HG03457 (cell line): Measurements from ENCODE around the gene METTL16.
A peak's percentile ranks its signal among the peaks of the same experiment; 100 is the strongest.

ENCODE experiments used
- ATAC-seq: cut with Tn5 transposase; IDR thresholded peaks from one replicate; pipeline ENCODE4 v1.9.1; 2021; ENCODE audit warnings: moderate number of reproducible peaks; ENCODE audit not compliant: unreplicated experiment

METTL16 gene

DNA sequence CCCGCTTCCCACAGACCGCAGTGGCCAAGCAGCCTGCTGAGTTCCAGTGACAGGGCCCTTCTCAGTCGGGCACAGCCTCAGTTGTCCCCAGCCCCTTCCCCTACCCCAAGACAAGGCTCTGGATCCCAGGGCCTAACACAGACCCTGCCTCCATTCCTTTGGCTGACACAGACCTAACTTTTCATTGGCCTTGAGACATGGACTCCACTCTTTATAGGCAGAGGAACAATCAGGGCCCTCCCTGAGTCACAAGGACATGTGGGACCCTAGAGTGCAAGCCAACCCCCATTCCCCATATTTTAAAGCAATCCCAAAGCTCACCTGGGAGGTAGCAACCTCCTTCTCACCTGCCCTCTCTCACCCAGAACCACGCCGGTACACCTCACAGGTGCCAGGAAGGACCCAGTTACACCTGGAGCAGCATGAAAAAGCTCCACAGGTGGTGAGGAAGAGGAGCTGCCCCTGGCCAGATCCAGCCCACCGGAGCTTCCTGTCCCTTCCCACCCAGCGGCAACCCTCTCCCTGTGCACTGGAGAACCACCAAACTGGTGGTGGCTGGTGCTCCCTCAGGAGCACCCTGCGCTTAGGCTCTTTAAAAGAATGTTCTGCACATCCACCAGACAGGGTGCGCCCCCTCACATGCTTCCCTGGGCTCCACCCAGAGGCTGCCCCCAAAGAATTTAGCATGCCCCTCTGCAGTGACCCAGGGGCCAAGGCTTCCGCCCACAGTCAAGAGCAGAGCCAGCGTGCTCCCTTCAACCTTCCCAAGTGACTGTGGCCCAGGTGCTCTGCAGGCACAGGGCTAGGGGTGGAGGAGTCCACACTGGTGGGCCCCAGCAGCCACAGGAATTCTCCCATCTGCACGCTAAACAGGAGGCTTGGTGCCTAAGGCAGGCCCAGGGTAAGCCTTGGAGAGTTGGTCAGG lies 114.2 kb downstream of the METTL16 start:
- ATAC-seq, result no peak

DNA sequence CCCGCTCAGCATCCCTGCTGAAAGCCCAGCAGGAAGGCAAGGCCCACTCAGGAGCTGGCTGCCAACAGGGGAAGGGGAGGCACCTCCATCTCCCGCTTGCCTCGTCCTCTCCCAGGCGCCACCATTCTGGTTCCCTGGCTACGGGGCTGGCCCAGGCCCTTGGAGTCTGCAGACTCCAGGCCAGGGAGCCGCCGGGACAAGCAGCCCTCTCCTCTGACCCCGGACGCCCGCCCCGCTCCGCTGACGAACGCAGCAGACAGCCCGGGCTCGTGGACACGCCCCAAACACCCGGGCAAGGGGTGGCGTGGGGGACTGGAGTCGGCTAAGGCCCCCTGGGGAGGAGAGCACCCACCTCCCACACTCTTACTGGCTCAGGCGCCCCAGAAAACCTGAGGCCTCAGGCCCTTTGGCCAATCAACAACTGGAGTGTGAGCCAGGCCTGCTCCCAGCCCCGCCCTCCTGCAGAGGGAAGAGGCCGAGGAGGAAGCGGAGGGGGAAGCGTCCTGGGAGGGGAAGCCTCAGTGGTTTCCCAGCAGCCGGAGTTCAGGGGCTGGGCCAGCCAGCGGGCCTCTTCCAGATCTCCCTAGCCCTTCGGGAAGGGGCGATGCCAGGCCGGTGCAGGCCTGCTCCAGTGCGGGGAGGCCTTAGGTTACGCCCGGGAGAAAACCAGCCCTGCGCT lies 115.0 kb downstream of the METTL16 start:
- ATAC-seq, result no peak

DNA sequence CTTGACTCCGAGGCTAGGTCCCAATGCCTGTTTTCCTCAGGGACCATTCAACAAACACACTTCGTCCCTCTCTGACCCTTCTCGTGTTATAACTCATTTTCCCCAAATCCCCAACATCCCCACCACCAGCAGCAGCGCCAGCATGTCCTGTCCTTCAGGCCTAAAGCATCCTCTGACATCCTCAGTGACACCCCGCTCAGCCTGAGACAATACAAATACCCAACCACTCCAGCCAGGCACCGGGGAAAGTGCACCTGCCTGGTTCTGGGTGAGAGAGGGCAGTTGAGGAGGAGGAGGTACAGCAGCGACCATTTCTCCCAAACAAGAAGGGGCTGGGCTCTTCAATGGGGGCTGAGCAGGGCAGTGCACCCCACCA lies 115.5 kb downstream of the METTL16 start:
- ATAC-seq, result no peak

DNA sequence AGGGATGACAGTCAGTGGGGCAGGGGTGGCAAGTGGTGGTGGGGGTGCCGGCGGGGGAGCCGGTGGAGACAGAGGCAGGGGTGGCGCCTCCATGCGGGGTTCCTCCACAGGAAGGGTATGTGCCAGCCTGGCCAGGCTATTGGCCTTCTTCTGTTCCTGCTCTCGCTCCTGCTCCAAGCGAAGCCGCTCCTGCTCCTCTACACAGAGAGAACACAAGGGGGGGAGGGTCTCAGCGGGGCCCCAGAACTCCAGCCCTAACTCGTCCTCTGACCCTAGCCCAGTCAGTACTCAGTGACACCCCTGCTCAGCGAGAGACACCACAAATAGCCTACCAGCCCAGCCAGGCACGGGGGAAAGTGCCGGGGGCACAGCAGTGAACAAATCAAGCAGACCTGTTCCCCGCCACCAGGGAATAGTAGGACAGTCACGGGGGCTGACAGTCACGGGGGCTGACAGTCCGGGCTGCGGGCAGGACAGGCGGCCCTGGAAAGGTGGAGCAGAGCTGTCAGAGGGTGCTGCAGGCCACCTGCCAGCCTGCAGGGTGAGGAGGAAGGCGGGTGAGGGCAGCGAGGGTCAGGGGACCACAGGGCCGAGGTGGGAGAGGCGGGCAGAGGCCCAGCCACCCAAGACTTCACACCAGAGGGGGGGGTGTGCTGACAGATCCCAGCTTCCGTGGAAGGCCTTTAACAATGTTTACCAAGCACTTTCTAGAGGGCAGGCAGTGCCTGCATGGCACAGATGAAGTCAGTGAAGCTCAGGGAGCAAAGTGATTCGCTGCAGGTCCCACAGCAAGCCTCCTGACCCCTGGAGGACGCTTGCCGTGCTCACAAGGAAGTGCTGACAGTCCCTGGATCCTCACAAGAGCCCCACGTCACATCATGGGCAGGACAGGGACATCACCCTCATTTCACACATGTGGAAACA lies 116.2 kb downstream of the METTL16 start:
- no peak for ATAC-seq

DNA sequence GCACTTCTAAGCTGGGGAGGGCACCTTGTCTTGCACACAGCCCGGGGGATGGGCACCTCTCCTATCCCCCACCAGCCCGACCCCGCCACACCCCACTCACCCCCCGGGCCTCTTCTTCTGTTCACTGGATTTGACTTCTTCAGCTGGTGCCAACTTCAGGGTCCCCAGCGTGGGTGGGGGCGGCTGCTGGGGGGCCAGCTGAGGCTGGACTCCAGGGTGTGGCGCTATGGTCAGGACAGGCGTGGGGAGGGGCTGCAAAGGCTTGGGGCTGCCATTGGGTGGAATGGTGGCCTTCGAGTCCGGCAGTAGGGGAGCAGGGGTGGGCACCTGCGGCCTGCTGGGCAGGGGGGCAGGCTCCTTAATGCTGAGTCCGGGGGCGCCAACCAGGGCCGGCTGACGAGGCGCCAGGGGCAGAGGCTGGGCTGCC lies 116.9 kb downstream of the METTL16 start:
- ATAC-seq, result no peak

DNA sequence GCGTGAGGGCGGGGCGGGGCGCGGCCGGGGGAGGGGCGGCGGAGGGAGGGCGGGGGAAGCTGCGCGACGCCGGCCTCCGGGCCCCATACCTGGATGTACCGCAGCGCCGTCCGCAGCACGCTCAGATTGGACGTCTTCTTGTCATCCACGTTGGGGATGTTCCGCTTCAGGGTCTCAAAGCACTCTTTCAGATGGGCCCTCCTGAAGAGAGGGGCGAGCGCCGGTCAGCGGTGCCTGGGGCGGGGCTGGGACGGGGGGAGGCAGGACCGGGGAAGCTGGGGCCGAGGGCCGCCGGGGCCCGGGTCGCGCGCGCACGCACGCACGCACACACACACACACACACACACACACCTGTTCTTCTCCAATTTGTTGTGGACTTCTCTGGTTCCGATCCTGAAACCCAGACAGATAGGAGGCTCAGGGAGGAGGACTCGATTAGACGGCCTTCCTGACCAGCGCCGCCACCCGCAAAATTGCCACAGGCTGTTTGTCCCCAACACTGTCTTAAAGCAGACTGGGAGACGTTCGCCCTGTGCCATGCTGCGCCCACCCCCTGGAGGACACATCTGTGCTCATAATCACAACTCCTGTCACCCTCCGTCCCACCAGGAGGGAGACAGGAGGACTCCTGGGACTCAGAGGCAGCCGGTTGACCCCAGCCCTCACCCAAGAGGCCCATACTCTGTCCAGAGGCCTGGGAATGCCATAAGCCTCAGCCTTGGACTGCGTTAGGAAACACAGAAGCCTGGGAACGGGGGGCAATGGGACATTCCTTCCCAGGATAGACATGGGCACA lies 117.5 kb downstream of the METTL16 start:
- no peak for ATAC-seq

DNA sequence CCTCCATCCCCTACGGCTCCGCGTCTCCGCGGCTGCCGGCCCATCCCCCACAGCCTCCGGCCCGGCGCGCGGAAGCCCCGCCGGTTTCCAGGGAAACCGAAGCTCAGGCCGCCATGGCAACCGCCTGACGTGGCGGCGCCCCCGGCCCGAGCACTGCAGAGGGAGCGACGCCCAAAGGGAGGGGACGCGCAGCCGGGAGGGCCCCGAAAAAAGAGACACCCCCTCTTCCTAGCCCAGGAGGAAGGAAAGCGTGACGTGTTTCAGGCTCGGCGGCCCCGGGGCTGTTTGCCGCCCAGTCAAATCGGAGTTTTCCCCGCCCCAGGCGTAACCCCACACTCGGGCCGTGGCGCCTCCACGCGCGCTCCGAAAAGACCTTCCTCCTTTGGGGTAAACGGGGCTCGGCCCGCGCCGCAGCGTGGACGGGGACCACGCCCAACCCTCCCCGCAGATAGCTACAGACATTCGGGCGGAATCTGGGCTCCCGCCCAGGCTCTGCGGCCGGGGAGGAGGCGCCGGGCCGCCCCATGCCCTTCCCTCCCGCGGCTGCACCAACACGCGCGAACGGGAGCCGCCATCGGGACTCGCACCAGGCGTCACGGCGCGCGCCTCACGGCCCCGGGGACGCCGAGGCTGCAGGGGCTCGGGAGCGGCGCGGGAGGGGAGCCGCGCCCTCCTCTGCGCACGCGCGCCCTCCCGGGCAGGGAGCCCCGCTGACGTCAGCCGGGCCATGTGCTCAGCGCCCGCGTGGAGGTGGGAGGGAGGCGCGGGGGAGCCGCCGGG lies 118.3 kb downstream of the METTL16 start:
- peak; percentile 28 for ATAC-seq

DNA sequence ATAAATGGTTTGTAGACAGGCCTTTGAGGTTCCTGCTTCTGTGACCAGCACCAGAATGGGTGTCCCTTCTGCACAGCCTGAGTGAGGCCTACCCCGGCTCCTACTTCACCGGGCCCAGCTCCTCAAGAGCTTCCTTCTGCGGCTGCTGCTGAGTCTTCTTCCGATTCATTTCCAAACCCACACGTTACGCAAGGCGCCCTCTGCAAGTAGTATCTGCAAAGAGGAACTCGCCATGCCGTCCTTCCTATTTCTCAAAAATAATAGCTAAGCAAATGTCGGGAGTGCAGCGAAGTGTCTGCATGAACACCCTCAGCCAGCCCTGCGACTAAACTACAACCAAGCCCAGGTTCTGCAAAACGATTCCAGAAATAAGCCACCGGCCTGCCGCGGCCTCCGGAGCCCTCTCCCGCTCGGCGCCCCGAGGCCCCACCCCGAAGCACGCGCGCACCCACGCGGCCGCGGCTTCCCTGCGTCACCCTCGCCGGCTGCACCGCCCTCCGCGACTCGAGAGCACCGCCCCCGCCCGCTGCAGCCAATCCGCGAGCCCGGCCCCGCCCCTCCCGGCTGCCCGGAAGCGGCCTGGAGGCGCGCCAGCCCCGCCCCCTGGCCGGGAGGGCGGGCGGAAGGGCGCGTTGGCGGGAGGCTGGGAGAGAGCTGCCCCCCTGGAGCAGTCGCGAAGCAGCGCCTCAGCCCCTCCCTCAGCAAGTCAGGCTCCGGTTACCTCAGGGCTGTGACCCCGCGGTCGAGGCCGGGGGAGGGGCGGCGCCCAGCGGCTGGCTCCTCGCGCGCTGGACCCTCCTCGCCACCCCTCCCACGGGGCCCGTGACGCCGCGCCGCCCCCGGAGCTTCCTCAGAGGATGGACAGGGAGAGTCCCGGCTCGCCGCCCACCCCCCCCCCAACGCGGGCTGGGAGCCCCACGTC lies 119.2 kb downstream of the METTL16 start:
- peak; percentile 33 for ATAC-seq

DNA sequence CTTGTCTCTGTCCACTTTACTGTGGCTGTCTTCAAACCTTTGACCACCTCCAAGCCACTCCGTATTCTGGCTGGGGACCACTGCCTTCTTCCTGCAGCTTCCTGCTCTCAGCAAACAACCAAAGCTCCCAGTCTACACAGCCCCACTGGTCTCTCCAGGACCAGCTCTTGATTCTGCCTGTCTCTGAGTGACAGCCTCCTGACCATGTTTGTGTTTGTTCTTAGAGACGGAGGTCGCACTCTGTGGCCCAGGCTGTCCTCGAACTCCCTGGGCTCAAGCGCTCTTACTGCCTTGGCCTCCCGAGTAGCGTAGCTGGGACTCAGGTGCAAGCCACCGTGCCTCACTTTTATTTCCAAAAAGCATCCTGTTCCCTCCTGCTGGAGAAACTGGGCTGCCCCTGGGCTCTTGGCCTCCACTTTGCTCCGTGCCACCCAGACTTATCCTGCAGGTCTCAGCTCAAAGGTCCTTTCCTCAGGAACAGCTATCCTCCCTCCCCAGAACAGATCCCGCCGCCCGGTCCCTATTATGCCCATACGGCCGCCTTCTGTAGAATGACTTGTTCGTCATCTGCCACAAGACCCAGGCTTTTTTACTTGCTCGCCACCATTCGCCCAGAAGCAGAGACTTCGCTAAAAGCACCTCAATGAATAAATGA lies 120.0 kb downstream of the METTL16 start:
- no peak for ATAC-seq

DNA sequence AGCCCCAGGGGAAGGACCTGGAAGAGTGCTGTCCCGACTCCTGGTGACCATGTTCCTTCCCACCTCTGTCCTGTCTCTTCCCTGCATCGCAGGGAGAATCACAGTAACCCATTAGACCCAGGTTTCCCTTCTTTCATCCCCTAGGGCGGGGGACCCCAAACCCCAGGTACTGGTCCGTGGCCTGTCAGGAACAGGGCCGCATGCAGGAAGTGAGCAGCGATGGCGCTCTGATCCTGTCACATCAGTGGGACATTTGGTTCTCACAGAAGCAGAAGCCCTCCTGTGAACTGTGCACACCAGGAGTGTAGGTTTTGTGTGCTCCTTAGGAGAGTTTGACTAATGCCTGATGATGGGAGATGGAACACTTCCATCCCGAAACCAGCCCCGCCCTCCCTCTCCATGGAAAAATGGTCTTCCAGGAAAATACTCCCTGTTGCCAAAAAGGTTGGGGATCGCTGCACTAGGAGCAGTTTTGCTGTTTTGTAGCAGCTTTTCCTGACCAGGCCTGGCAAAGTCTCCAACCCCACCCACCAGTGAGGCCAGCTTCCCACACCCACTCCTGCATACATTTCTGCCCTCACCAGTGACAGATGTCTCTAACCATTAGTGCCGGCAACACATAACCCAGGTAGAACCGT lies 121.4 kb downstream of the METTL16 start:
- ATAC-seq, result no peak

DNA sequence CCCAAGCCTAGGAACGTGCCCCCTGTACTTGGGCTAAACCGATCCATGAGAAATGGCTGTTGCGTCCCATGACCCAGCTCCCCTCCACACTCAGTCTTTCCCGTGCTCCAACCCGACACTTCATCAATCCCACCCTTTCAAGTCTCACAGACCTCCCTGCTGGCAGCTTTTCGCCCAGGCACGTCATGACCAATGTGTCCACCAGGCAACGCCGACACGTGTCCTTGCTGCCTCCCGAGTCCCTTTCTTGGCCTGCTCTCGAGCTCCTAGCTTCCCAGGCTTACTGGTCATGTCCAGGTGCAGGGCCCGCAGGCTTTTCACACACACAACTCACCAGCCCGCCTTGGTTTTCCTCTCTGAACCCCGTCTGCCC lies 123.0 kb downstream of the METTL16 start:
- ATAC-seq, result no peak

DNA sequence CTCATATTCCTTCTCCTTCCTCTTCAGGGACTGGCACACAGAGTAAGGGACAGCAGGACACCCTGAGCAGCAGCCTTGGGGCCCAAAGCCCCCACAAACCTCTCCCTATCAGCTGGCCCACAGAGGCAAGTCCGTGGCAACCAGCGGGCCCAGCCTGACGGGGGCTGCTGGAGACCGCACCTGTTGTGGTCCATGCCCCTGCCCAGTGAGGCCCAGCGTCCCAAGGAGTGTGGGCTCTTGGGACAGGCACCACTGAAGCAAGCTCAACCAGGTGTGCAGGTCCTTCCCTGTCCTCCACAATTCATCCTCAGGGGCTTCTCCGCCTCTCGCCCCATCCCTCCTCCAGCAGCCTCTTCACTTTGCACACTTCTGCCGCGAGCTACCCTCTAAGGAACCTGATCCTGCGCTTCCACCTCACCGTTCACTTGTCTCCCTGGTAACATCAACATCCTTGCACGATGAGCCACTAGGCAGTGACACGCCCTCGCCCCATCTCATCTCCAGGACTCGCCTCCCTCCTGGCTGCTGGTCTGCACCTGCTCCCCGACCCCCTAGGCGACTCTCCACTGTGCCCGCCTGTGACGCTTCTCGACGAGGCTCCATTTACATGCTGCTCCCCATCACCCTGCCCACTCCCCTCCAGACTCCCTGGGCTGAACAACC lies 123.5 kb downstream of the METTL16 start:
- ATAC-seq, result no peak

DNA sequence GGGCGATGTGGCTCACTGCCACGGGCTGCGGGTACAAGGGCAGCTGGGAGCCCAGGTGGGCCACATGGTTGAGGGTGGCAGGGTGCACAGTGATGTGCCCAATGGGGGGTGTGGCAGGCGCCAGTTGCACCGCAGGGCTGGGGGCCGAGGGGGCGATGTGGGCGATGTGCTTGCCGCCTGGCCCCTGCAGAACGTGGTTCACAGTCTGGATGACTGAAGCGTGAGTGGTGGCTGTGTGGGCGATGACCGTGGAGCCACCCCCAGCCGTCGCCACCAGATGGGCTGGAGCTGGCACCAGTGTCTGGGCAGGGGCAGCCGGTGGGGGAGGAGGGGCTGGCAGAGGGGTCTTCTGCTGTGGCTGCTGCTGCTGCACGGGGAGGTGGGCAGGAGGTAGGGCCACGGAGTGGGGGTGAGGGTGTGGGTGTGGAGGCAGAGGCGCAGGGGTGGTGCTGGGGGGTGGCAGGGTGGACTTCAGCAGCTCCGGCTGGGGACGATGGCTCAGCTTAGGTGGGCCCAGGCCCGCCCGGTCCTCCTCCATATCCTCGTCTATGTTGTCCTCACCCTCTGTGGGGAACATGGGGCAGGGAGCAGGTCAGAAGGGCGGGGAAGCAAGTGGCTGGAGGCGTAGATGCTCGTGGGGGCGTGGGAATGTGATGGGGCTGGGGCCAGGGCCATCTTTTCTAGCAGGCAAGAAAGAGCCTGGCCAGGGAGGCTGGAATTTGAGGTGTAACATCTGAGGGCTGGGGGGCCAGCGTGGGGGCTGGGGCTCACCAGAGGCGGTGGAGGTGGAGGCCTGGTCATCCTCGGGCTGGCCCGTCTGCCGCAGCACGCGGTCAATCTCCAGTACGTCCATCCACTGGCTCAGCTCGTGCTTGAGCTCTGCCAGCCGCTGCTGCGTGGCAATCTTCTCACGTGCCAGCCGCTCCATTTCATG lies 124.3 kb downstream of the METTL16 start:
- no peak for ATAC-seq

DNA sequence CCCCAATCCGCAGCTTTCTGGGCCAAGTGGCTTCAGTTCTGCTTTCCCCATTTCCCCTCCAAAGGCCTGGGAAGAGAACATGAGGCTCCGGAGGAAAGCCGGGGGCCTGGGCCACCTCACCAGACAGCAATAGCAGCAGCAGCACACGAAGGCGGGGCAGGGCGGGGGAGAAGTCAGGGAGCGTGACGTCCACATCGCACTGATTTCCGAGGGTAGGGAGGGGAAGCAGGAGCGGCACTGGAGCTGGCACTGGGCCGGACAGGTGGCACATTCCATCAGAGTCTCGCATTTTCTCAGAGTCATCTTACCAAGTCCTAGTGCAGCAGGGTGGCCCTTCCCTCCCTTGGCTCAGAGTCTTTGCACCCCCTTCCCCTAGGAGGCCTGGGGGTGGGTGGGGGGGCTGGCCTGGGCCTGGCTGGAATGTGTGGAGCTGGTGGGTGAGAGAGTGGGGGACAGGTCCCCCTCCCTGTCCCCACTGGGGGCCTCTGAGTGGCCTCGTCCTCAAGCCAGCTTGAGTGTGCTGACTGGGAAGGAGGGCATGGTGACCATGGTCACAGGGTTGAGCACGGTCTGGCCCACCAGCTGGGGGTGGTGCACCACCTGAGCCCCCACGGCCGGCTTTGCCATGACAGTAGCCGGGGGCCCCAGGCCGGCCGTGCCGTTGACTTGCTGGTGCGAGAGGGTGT lies 125.1 kb downstream of the METTL16 start:
- no peak for ATAC-seq
